ENCODE measurements around the gene RTTN.

GRCh38 chr18:70089858-70090257 is 115.6 kb downstream of the RTTN start:
- TF ChIP-seq TAF1 (IDR thresholded peaks at IDR 0.05; ENCODE audit: borderline replicate concordance, insufficient read depth, low read length) (no peak), REST (IDR thresholded peaks at IDR 0.05; ENCODE audit: insufficient read depth in 1 of 2, low read depth in 2 of 2, low read length in 2 of 2) (no peak), POLR2AphosphoS5 (IDR thresholded peaks at IDR 0.05; ENCODE audit: low read depth, low read length) (no peak), SIN3A (IDR thresholded peaks at IDR 0.05; ENCODE audit: borderline replicate concordance, insufficient read depth, low read length) (no peak)

Data from PFSK-1 (cell line).